NCI-H1092 (cell line): Measurements from ENCODE around the gene PRR7.
A peak's percentile ranks its signal among the peaks of the same experiment; 100 is the strongest.
"Not testable (repeated sequence)": the region's sequence is repeated elsewhere in the genome, so short reads cannot be mapped to it uniquely, and the experiment has no call there.

Source experiments
- DNase-seq: peaks from one replicate; lab custom pipeline; 2025; lab: John Stamatoyannopoulos, UW

PRR7 gene, protein sequence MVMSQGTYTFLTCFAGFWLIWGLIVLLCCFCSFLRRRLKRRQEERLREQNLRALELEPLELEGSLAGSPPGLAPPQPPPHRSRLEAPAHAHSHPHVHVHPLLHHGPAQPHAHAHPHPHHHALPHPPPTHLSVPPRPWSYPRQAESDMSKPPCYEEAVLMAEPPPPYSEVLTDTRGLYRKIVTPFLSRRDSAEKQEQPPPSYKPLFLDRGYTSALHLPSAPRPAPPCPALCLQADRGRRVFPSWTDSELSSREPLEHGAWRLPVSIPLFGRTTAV

DNA sequence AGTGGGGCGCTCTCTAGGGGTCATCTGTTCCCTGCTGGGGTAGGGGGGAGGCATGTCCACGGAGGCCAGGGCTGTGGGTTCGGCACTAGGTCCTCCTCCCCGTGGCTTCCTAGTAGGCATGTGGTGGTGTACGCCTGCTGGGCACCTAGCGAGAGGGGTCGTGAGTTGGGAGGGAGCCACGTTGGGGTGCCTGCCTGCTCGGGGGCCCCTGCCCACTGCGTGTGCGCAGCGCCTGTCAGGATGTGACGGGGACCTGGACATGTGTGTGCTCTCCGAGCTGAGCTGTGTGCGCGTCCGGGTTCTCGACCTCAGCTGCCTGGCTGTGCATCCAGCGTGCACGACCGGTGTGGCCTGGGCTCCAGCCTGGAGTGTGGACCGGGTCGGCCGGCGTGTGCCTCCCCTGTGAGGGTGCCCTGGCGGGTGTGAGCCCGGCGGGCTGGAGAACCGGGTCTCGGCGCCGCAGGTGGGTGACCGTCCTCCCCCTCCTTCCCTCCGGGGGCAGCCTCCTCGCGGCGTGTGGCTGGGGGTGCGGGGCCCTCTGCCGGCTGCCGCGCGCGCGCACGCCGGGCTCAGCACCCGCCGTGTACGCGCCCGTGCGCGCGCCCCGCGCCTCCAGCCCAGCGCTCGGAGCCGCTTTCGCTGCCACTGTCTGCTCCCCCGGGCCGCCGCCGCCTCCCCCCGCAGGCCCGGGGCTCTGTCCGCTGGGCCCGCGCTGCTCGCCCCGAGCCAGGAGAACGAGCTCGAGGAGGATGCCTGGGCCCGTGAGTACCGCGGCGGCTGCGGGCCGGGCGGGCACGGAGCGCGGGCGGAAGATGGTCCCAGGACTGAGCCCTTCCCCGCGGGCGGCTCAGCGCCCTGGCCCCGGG lies at the start of gene PRR7:
TSS of gene PRR7 (plus strand) at position 615 of the 866 bp plus-strand sequence. CDS start 8,254 bp downstream, outside the sequence.
- peak; percentile 46 for DNase-seq

DNA sequence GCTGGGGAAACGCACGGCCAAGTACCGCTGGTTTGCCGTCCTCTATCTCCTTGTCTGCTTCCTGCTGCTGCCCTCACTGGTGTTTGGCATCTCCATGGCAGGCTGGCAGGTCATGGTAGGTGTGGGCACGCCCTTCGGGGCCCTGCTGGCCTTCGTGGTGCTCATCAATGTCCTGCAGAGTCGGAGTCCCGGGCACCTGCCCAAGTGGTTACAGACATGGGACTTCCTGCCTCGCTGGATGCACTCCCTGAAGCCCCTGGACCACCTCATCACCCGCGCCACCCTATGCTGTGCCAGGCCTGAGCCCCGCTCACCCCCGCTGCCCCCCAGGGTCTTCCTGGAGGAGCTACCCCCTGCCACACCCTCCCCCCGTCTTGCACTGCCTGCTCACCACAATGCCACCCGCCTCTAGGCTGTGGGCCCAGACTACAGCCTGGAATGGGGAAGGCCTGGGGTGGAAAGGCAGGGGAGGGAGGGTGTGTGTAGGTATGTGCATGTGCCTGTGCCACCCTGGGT lies 48.7 kb upstream of the PRR7 start:
- DNase-seq = no peak

GRCh38 chr5:177399997-177400868 lies 46.4 kb upstream of the PRR7 start, which contains the start of gene PFN3:
Gene PFN3, minus strand, starts transcription at chr5:177400661. Its CDS starts 85 bp downstream, at chr5:177400576.
- no peak for DNase-seq

- peak; percentile 63 for DNase-seq
Observed at GRCh38 chr5:177402271-177403043, 44.2 kb upstream of the PRR7 start.

DNA sequence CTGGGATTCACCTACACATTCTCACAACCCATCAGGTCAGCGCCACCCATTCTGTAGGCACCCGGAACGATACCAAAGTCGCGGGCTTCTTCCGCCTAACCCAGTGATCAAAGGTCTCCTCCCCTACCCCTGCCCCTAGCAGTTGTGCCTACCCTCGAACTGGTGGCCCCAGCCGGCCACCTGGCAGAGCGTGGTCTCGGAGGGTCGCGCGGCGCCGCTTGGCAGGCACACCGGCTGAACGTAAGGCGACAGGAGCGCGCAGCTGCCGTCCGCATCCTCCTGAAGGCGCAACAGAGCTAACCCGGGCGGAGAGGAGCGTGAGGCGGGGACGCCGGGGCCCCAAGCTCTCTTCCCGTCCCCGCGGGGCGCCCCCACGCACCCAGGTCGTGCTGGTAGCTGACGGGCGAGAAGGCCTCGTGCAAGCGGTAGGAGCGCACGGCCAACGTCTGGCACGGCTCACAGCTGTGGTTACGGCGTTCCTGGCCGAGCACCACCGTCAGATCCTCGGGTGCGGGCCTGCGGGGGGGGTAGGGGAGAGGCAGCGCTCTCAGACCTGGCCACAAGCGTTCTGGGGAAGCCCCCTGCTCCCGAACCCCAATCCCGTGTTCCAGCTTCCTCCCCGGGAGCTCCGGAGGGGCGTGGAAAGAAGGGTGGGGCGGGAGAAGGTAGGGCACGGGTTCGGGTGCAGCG lies 43.4 kb upstream of the PRR7 start:
- DNase-seq = no peak

GRCh38 chr5:177403792-177404640 lies 42.6 kb upstream of the PRR7 start:
- peak; percentile 68 for DNase-seq

DNA sequence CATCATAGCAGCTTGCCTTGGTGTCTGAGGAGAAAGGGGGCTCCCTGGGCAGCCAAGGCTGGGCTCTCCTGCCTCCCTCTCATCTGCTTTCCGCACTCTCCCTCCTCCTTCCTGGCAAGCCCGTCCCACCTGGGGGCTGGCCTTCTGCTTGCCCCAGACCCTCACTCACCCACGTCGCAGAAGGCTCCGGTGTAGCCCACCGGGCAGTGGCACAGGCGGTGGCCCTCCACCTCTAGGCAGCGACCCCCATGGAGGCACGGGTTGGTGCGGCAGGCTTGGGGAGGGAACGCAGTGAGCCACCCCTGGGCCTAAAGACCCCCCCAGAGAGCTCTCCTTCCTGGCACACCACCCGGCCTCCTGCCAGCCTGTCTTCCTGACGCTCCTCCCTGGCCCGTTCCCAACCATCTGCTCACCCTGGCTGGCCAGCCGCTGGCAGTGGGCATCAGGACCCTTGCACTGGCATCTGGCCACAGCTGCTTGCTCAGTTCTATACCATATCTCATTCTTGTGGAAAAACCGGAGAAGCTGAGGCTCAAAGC lies 41.9 kb upstream of the PRR7 start:
- no peak for DNase-seq

DNA sequence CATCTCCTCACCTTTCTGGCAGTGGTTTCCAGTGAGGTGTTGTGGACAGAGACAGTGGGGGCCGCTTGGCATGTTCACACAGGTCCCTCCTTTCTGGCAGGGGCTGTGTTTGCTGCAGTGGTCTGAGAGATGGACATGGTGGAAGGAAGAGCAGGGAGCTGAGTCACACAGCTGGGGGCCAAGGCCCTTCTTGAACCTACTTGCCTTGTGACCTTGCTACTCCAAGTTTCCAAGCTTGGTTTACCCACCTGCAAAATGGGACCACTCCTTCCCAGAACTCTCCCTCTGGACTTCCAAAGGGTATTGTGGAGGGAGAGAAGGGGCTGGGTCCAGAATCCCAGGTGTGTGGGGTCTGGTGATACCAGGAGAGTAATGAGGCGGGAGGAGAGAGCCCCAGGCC lies 41.3 kb upstream of the PRR7 start:
- no peak for DNase-seq

DNA sequence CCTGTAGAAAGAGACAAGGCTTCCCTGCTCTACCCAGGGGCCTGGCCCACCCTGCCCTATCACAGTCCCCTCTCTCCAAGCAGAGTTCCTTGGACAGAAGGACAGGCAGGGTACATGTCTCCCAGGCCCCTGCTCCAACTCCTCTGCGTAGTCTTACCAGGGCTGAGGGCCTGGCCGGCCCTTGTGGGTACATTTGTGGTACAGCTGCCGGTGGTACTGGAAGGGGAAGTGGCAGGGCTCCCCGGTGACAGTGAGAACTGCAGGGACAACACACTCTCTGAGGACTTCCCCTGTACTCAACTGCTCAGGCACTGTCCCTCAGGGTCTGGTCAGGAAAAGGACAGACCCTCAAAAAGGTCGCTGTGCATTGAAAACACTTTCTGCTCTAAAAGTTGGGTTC lies 40.8 kb upstream of the PRR7 start:
- DNase-seq = no peak

GRCh38 chr5:177409043-177409801 lies 37.4 kb upstream of the PRR7 start, which contains the start of gene F12:
Gene F12, minus strand, starts transcription at chr5:177409564. Its CDS starts 37 bp downstream, at chr5:177409527.
- DNase-seq = no peak

DNA sequence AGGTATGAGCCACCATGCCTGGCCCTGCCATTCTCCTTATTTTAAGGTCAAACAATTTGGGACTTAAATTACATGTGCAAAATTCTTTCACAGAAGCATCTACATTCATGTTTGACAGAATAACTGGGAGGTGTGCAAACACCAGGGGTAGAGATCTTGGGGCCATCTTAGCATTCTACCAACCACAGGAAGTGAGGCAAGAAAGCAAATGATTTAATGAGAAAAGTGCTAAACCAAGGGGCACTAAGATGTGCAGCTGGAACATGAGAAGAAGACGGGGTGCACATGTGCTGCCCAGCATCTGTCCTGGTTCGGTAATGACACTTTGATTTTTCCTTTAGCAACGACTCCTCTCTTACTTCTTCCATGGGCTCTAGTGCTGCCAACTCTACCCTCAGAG lies 36.0 kb upstream of the PRR7 start:
- DNase-seq = no peak

DNA sequence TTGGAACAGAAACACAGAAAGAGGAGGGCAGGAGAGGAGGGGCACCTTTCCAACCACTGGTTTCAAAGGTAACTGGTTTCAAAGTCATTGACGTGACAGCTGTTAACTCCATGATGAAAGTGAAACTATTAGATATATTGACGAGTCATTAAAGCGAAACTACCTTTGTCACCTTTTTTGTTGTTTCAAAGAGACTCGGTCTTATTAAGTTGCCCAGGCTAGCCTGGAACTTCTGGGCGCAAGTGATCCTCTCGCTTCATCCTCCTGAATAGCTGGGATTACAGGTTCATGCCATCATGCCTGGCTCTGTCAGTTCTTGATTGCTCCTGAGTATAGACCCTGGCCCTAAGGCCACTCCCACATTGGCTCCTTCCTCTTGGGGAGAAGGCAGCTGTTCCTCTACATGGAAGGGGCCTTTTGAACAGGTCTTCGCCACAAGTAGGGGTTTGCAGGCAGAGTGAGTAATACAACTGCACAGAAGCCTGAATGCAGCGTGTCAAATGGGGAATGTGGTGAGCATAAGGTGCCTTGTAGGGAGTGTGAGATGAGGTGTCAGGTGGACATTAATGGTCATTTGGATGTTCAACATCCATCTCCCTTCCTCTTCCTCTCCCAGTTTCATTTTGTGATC lies 33.9 kb upstream of the PRR7 start:
- no peak for DNase-seq

- no peak for DNase-seq
Observed at GRCh38 chr5:177414481-177414880, 32.1 kb upstream of the PRR7 start.

- not testable (repeated sequence) for DNase-seq
Observed at GRCh38 chr5:177417081-177417480, 29.5 kb upstream of the PRR7 start.

GRCh38 chr5:177419046-177419445 lies 27.6 kb upstream of the PRR7 start:
- no peak for DNase-seq

- not testable (repeated sequence) for DNase-seq
Observed at GRCh38 chr5:177420472-177420871, 26.1 kb upstream of the PRR7 start.

GRCh38 chr5:177421062-177421798 lies 25.4 kb upstream of the PRR7 start:
- DNase-seq = no peak
